Hematopoietic multipotent progenitor cell treated with erythropoietin and hydrocortisone succinate and interleukin-3 and kit ligand, for 8 days (in vitro differentiated cells): Measurements from ENCODE around the gene RALA.

Experiments used
- DNase-seq: peaks from one replicate; pipeline ENCODE4 v3.0.0-alpha.2; 2015

RALA gene

DNA sequence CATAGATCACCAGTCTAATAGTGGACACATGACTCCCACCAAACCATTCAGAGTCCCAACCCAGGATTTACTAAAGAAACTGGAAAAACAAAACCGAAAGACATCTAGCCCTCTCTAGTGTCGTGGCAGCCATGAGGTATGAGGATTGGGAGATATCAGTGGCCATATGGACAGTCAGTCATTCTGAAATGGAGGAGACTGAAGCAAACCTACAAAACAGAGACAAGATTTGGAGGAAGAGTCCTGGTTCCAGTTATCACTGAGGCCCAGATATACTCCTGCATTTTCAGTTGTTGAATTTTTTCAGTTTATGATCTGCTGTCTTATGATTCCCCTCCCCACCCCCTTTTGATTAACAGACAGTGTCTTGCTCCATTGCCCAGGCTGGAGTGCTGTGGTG lies 9.1 kb upstream of the RALA start:
- DNase-seq = peak; percentile 38

DNA sequence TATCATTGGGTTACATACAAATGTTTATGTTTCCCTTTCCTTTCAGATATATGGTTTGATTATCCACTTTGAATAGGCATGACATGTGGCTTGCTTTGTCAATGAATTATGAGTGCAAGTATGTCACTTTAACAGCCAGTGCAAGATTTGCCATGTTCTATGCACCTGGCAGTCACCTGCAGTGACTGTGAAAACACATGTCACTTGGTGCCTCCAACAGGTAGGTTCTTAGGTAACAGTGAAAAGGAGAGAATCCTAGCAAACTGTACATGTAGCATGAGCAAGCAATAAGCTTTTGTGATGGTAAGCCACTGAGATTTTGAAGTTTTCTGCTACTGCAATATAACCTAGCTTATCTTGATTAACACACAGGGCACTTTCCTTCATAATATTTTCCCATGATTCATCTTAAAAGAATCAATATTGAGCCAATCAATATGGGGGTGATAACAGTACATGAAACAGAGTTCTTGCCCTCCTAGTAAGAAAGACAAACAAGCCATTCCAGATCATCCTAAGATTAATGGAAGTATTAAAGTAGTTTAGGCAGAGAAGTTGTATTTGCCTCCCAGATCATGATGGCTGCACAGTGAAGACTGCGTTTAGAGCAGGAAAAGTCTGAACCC lies 7.9 kb upstream of the RALA start:
- DNase-seq = no peak

GRCh38 chr7:39616138-39616537 lies 7.2 kb upstream of the RALA start:
- no peak for DNase-seq

- DNase-seq = no peak
Measured at GRCh38 chr7:39617005-39617404, 6.4 kb upstream of the RALA start.

GRCh38 chr7:39618868-39619267 lies 4.5 kb upstream of the RALA start:
- DNase-seq = no peak

DNA sequence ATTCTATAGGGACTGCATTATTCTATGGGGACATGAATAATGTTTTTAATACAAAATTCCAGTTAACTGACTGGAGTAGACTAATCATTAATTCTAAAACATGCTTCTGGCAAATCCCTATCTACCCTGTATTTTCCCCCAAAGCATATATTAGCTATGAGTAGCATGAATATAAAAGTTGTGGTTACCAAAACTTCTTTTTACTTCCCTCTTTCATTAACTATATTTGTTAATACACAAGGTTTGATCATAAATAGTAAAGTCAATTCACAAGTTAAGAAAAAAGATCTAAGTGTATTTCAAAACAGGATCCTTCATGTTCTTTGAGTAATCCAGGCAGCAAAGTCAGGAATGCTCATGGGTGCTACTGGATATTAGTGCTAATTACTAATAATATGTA lies 2.9 kb upstream of the RALA start:
- DNase-seq = no peak

- no peak for DNase-seq
Measured at GRCh38 chr7:39621261-39621660, 2.1 kb upstream of the RALA start.

- peak; percentile 29 for DNase-seq
Measured at GRCh38 chr7:39621784-39622411, 1.5 kb upstream of the RALA start.

DNA sequence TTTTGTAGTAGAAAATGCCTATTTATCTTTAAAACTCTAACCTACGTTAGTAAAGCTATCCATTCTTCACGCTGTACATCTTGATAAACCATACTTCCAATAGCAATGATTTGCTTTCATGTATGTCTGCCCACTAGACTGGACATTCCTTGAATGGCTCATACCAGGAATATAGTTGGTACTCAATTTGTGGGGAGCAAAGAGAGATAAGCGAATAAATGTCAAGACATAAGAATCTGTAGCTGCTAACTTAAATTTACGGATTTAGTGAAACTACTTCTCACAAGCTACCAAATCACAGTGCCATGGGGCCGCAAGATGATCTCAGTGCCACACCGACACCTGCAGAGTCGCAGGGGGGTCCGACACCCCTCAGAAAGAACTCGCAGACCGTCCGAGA lies 763 bp upstream of the RALA start:
- no peak for DNase-seq

DNA sequence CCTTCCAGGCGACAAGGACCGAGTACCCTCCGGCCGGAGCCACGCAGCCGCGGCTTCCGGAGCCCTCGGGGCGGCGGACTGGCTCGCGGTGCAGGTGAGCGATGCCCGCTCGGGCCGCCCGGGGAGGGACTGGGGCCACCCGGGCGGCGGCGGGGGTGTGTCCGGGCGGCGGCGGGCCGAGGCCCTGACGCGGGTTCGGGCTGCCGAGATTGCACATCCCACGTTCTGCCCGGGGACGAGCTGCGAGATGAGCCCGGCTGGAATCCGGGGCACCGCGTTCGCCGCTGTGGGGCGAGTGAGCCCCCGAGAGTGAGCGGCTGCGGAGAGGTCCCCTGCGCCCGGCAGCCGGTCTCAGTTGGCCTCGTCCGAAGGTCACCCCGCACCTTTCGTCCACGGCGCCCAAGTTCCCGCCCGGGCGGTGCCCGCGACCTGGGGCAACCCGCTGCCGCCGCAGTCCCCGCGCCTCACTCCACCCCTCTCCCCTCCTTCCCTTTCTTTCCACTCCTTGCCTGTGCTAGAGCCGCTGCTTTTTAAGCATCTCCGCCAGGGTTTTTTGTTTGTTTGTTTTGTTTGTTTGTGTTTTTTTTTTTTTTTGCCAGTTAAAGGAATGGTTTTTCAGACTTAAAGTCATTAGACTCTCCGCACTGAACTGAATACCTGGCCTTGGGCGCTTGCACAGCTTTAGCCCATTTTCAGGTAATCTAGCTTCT lies 515 bp downstream of the RALA start:
- DNase-seq = no peak

DNA sequence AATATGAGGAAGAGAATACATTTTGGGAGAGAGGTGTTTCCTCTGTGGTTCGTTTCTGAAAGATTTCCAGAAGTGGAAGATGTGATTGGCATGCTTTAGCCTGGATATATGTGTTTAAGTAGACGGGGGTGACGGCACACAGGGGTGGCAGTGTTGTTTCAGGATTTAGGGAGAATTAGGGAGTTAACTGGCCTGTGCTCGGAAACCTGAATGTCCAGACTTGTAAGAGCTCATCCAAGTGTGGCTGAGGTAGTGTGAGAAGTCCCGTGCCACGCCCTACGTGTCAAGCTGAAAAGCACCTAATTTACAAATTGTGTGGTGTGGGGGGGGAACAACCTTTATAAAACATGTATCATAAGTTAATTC lies 1.1 kb downstream of the RALA start:
- no peak for DNase-seq

GRCh38 chr7:39624935-39625694 lies 1.7 kb downstream of the RALA start:
- DNase-seq = no peak

GRCh38 chr7:39631736-39632308 lies 8.4 kb downstream of the RALA start:
- no peak for DNase-seq

- no peak for DNase-seq
Measured at GRCh38 chr7:39633563-39634477, 10.4 kb downstream of the RALA start.

GRCh38 chr7:39634478-39634805 lies 11.1 kb downstream of the RALA start:
- no peak for DNase-seq

GRCh38 chr7:39637400-39637799 lies 14.0 kb downstream of the RALA start:
- DNase-seq = no peak

- no peak for DNase-seq
Measured at GRCh38 chr7:39637963-39638485, 14.7 kb downstream of the RALA start.

GRCh38 chr7:39642896-39643295 lies 19.5 kb downstream of the RALA start:
- DNase-seq = no peak

DNA sequence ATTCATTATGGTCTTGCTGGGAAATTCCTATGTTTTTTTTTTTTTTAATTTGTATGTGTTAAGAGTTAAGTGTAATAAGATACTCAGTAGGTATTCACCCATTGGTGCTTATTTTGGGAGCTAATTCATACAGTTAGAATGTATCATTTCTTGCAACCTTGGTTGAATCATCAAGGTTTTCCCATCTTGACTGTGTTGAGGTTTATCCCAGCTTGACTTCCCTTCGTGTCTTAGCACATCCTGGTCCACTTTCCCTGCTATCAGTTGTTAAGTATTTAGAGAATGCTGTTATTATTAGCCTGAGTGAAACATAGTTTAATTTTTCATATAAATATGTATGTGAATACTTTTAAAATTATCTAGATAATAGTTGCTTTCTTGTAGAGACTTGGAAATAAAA lies 20.8 kb downstream of the RALA start:
- DNase-seq = no peak

GRCh38 chr7:39645482-39646407 lies 22.4 kb downstream of the RALA start:
- DNase-seq = peak; percentile 35

DNA sequence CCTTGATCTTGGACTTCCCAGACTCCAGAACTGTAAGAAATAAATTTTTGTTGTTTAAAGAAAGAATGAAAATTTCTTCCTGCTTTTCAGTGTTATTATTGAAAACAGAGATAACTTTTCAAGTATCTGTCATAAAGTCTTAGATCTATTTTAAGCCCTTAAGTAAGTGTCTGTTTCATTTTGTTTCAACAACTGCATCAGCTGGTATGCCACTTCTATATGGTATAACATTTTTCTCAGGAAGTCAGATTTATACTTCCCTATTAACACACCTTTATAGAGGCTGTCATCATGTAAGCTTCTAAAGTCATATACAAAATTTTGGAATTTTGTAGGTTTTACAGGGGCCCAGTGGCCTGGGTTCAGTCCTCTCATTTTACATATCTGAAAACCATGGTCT lies 24.4 kb downstream of the RALA start:
- no peak for DNase-seq
